Natural killer cell (primary cell): ENCODE measurements around the gene PLXNB1. TPM values are rescaled to one million over a fixed set of nuclear protein-coding genes. Genes with fewer than 3 reads are reported as not detected.

Source experiments
- ATAC-seq, 3 donors: fragments of 150-1000 bp in 2 of 3; fragments of 200-7000 bp in 1 of 3; cut with Tn5 transposase; 1 replicate in 1 of 3; 2 replicates in 2 of 3; pipeline ENCODE4 v1.10.0; 2021; ENCODE audit warnings: mild to moderate bottlenecking in 2 of 3, moderate library complexity in 2 of 3
- DNase-seq, 2 donors: peaks; one replicate each; pipeline versions ENCODE4 v3.0.0 to v3.0.0-alpha.2; 2013 to 2021; ENCODE audit warnings: mixed read lengths in 1 of 2
- H3K27ac ChIP-seq: one replicate; pipeline ENCODE4 v1.5.1; 2013; ENCODE audit warnings: mild to moderate bottlenecking, low read length
- H3K27me3 ChIP-seq: one replicate; pipeline ENCODE4 v1.6.1; 2013; ENCODE audit warnings: low read length; ENCODE audit not compliant: control insufficient read depth, insufficient read depth
- H3K36me3 ChIP-seq: one replicate; pipeline ENCODE4 v1.6.1; 2013; ENCODE audit warnings: low read length; ENCODE audit not compliant: control insufficient read depth, insufficient read depth
- H3K4me1 ChIP-seq: one replicate; pipeline ENCODE4 v1.6.1; 2013; ENCODE audit warnings: low read length; ENCODE audit not compliant: control insufficient read depth, insufficient read depth
- H3K4me3 ChIP-seq: one replicate; pipeline ENCODE4 v1.5.1; 2013; ENCODE audit warnings: low read length
- H3K9me3 ChIP-seq: one replicate; pipeline ENCODE4 v1.6.1; 2013; ENCODE audit warnings: low read length; ENCODE audit not compliant: control insufficient read depth, insufficient read depth
- H3K27ac Mint-ChIP-seq, 2 donors: one replicate each; pipeline ENCODE4 v1.8.0; 2022; ENCODE audit warnings: mild to moderate bottlenecking in 2 of 2, mixed read lengths in 2 of 2, moderate library complexity in 1 of 2
- H3K27me3 Mint-ChIP-seq, 2 donors: one replicate each; pipeline ENCODE4 v1.8.0; 2022; ENCODE audit warnings: low read depth in 2 of 2, mixed read lengths in 2 of 2
- H3K36me3 Mint-ChIP-seq: one replicate; pipeline ENCODE4 v1.8.0; 2022; ENCODE audit warnings: mixed read lengths
- H3K4me1 Mint-ChIP-seq, 2 donors: one replicate each; pipeline ENCODE4 v1.8.0; 2022; ENCODE audit warnings: mixed read lengths in 2 of 2
- H3K4me3 Mint-ChIP-seq: one replicate; pipeline ENCODE4 v1.8.0; 2022; ENCODE audit warnings: mild to moderate bottlenecking, moderate library complexity, mixed read lengths
- H3K9me3 Mint-ChIP-seq, 2 donors: one replicate each; pipeline ENCODE4 v1.8.0; 2022; ENCODE audit warnings: mixed read lengths in 2 of 2
- CTCF ChIP-seq: fragments of 200-600 bp; IDR thresholded peaks from one replicate; pipeline ENCODE4 v1.8.0; 2022; ENCODE audit warnings: antibody characterized with exemption
- WGBS: methylation state at CpG from one replicate; pipeline ENCODE4 v1.1.7; 2013; ENCODE audit warnings: missing lambda C conversion rate; ENCODE audit not compliant: insufficient coverage; 5-methylcytosine and 5-hydroxymethylcytosine counted together
- intact Hi-C: fragments of 100-400 bp; cut with micrococcal nuclease; formaldehyde crosslinking; loops from one replicate; pipeline ENCODE4 v1.14.2; 2022
- total RNA-seq, 4 donors: library from RNA; stranded (reverse); fragments of 120-200 nt in 1 of 4; gene quantifications; one replicate each; pipeline versions ENCODE4 v1.2.3 to v1.2.4, GENCODE V29; 2013 to 2022

Gene PLXNB1
- total RNA-seq, 3 donors from 2014 or later (not counting 1 experiment from before 2014, with no cell fraction given), result 4.3 to 5.0 (median 4.4) TPM

- Mint-ChIP-seq H3K4me3 (peak overlapping the region; percentile 94), H3K9me3 (no peaks in the 10 kb centered on the region), H3K4me1 (peaks cover 41 to 53% of the 10 kb centered on the region in 2 donors), H3K36me3 (no peaks in the 10 kb centered on the region), H3K27me3 (no peaks in the 10 kb centered on the region), H3K27ac (peak overlapping the region; percentile 95 to 97)
- Histone ChIP-seq H3K4me1 (peaks cover 66% of the 10 kb centered on the region), H3K27me3 (no peaks in the 10 kb centered on the region), H3K4me3 (peak overlapping the region; percentile 47), H3K9me3 (no peaks in the 10 kb centered on the region), H3K27ac (peak overlapping the region; percentile 88), H3K36me3 (peaks cover 21% of the 10 kb centered on the region)
- DNase-seq (no peak), ATAC-seq (peak in 2 of 3 donors; percentile 32 to 33)
- intact Hi-C loops, result loop anchor here (2.0 kb wide), 1 partner anchor 26 kb away; the partner anchor contains the start of gene ATRIP
- TF ChIP-seq CTCF, result no peak
- WGBS, result 2% methylated on average over 5 of the region's 5 CpGs
Measured at GRCh38 chr3:48472673-48472922, 42.7 kb upstream of the PLXNB1 start.

DNA sequence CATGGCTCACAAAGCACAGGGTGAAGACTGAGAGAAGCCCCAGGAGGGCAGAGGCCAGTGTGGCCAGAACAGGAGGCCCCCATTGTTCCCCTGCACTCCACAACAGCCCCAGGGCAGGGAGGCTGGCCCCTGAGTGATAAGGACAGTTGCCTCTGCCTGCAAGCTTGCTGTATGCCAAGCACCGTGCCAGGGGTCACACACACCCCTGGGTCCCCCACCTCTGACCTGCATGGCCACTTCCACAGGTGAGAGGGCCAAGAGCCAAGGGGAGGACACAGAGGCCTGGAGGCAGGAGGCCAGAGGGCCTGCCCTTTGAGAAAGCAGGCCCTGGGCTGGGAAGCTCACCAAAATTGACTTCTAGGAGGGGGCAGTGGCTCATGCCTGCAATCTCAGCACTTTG lies 40.4 kb upstream of the PLXNB1 start:
- peaks cover 27% of the 10 kb centered on the region for H3K36me3 ChIP-seq
- WGBS, result 95% methylated on average over 1 of the region's 1 CpG
- no peaks in the 10 kb centered on the region for H3K9me3 ChIP-seq
- peaks cover 54 to 71% of the 10 kb centered on the region in 2 donors for H3K4me1 Mint-ChIP-seq
- H3K27ac ChIP-seq, result no peak overlapping the region
- H3K4me3 ChIP-seq, result no peak overlapping the region
- ATAC-seq (no peak), DNase-seq (no peak)
- H3K27me3 Mint-ChIP-seq, result no peaks in the 10 kb centered on the region
- H3K4me1 ChIP-seq, result peaks cover 81% of the 10 kb centered on the region
- no peaks in the 10 kb centered on the region for H3K27me3 ChIP-seq
- no peak for TF ChIP-seq CTCF
- H3K9me3 Mint-ChIP-seq, result no peaks in the 10 kb centered on the region
- peak overlapping the region; percentile 56 for H3K4me3 Mint-ChIP-seq
- intact Hi-C loops, result no loop called here
- H3K27ac Mint-ChIP-seq, result peak overlapping the region; percentile 67 to 97
- H3K36me3 Mint-ChIP-seq, result no peaks in the 10 kb centered on the region

GRCh38 chr3:48469046-48469915 lies 39.4 kb upstream of the PLXNB1 start:
- Histone ChIP-seq H3K4me1 (peaks cover 85% of the 10 kb centered on the region), H3K4me3 (no peak overlapping the region), H3K27ac (no peak overlapping the region), H3K27me3 (no peaks in the 10 kb centered on the region), H3K9me3 (no peaks in the 10 kb centered on the region), H3K36me3 (peaks cover 27% of the 10 kb centered on the region)
- WGBS, result 92% methylated on average over 29 of the region's 29 CpGs
- intact Hi-C loops, result loop anchor here (5.0 kb wide), 1 partner anchor 38 kb away; no protein-coding TSS in a partner anchor
- Mint-ChIP-seq H3K4me1 (peaks cover 48 to 63% of the 10 kb centered on the region in 2 donors), H3K9me3 (no peaks in the 10 kb centered on the region), H3K4me3 (peak overlapping the region; percentile 50), H3K27me3 (no peaks in the 10 kb centered on the region), H3K36me3 (no peaks in the 10 kb centered on the region), H3K27ac (peak overlapping the region; percentile 67 to 97)
- no peak for ATAC-seq
- TF ChIP-seq CTCF, result no peak
- DNase-seq, result no peak
